HCT116 (cell line): ENCODE measurements around the gene LACRT.

Experiments
- ATF3 ChIP-seq: IDR thresholded peaks from 2 replicates; pipeline ENCODE4 v1.6.1; 2012
- CTCF ChIP-seq, 3 experiments: fragments of 200-600 bp in 1 of 3; sonication (generic) in 1 of 3; IDR thresholded peaks in 2 of 3; conservative IDR thresholded peaks in 1 of 3; 2 replicates each; pipeline ENCODE4 v1.5.1; 2012 to 2017; ENCODE audit warnings: low read depth in 2 of 3, low read length in 2 of 3, antibody characterized with exemption in 1 of 3, borderline replicate concordance in 1 of 3, control low read depth in 1 of 3, mild to moderate bottlenecking in 1 of 3, mixed read lengths in 1 of 3, mixed run types in 1 of 3, moderate library complexity in 1 of 3; ENCODE audit not compliant: insufficient read depth in 1 of 3
- EGR1 ChIP-seq: IDR thresholded peaks from 2 replicates; pipeline ENCODE4 v1.6.1; 2012; ENCODE audit warnings: low read depth
- EZH2 ChIP-seq: fragments of 200-600 bp; sonication (generic); IDR thresholded peaks from 2 replicates; pipeline ENCODE4 v1.6.1; 2017; ENCODE audit warnings: antibody characterized with exemption, mixed run types
- EZH2phosphoT487 ChIP-seq: fragments of 200-600 bp; IDR thresholded peaks from 2 replicates; pipeline ENCODE4 v1.6.1; 2018; ENCODE audit warnings: antibody characterized with exemption, borderline replicate concordance
- JUND ChIP-seq: IDR thresholded peaks from 2 replicates; pipeline ENCODE4 v1.6.1; 2012
- MAX ChIP-seq: IDR thresholded peaks from 2 replicates; pipeline ENCODE4 v1.6.1; 2012
- POLR2A ChIP-seq: IDR thresholded peaks from 2 replicates; pipeline ENCODE4 v1.7.0; 2011; ENCODE audit warnings: borderline replicate concordance; ENCODE audit not compliant: insufficient read depth, insufficient read length; ENCODE audit errors: extremely low read depth
- POLR2AphosphoS5 ChIP-seq: IDR thresholded peaks from 2 replicates; pipeline ENCODE4 v1.6.1; 2011; ENCODE audit warnings: mild to moderate bottlenecking, low read depth, low read length, moderate library complexity
- RAD21 ChIP-seq: IDR thresholded peaks from 2 replicates; pipeline ENCODE4 v1.6.1; 2012; ENCODE audit warnings: low read depth, mild to moderate bottlenecking
- SIN3A ChIP-seq: IDR thresholded peaks from 2 replicates; pipeline ENCODE4 v1.6.1; 2012; ENCODE audit warnings: low read depth
- SP1 ChIP-seq: IDR thresholded peaks from 2 replicates; pipeline ENCODE4 v1.6.1; 2012; ENCODE audit warnings: low read depth
- YY1 ChIP-seq: IDR thresholded peaks from 2 replicates; pipeline ENCODE4 v1.6.1; 2011; ENCODE audit warnings: low read length, low read depth, moderate library complexity, mild to moderate bottlenecking; ENCODE audit not compliant: insufficient replicate concordance; ENCODE audit errors: extremely low read depth
- ZFX ChIP-seq: fragments of 450-650 bp; IDR thresholded peaks from 2 replicates; pipeline ENCODE4 v1.6.1; 2017

GRCh38 chr12:54604436-54604835, 30.3 kb downstream of the LACRT start:
- TF ChIP-seq SP1 (no peak), POLR2A (no peak), CTCF (IDR thresholded peaks at IDR 0.05 in 2 of 3, conservative IDR thresholded peaks at IDR 0.05 in 1 of 3; ENCODE audit: borderline replicate concordance in 1 of 3, insufficient read depth in 1 of 3, low read depth in 2 of 3, low read length in 2 of 3) (no peak), MAX (no peak), EGR1 (no peak), POLR2AphosphoS5 (no peak), EZH2 (no peak), RAD21 (no peak), JUND (no peak), ATF3 (no peak), SIN3A (no peak), EZH2phosphoT487 (no peak), ZFX (no peak), YY1 (no peak)
